ENCODE results near the gene HNRNPUL2.

Gene HNRNPUL2

DNA sequence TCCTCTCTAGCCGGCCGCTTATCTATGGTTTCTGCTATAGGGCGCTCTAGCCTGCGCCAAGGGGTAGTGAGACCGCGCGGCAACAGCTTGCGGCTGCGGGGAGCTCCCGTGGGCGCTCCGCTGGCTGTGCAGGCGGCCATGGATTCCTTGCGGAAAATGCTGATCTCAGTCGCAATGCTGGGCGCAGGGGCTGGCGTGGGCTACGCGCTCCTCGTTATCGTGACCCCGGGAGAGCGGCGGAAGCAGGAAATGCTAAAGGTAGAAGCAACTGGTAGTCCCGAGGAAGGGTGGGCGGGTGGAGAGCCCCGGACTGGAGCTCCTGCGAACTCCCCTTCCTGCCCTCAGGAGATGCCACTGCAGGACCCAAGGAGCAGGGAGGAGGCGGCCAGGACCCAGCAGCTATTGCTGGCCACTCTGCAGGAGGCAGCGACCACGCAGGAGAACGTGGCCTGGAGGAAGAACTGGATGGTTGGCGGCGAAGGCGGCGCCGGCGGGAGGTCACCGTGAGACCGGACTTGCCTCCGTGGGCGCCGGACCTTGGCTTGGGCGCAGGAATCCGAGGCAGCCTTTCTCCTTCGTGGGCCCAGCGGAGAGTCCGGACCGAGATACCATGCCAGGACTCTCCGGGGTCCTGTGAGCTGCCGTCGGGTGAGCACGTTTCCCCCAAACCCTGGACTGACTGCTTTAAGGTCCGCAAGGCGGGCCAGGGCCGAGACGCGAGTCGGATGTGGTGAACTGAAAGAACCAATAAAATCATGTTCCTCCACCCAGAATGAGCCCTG lies 55.5 kb downstream of the HNRNPUL2 start, which contains the start of the genes LBHD1 and UQCC3:
Gene LBHD1 (minus strand): TSS at position 660 of the 782 bp plus-strand sequence. CDS start 2,236 bp downstream, outside the sequence.
Gene UQCC3 (plus strand): TSS at position 66 of the 782 bp plus-strand sequence. CDS start 73 bp downstream, at position 139.
- Mint-ChIP-seq H3K4me1 (peaks cover 59% of the 10 kb centered on the region), H3K27me3 (no peaks in the 10 kb centered on the region), H3K4me3 (peak within 1 kb of the TSS; percentile 98), H3K27ac (peak within 1 kb of the TSS; percentile 94), H3K36me3 (peaks cover 28% of the 10 kb centered on the region), H3K9me3 (no peaks in the 10 kb centered on the region)
- ATAC-seq: peak; percentile 91

DNA sequence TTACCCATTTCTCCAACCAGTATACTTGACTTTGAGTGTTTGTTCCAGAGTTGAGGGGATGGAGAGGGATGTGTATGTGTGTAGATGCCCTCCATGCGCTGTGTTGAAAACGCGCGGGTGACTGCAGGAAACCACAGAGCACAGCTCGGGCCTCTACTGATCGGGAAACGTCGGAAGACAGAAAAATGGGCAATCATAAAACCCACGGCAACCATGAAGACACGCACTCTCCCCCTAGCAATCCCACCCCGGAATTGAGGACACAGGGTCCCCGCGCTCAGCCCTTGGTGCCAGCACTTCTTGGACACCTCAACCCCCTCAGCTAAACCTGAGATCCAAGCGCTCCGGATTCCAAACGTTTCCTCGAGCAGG lies 56.0 kb downstream of the HNRNPUL2 start:
- peaks cover 28% of the 10 kb centered on the region for H3K36me3 Mint-ChIP-seq

DNA sequence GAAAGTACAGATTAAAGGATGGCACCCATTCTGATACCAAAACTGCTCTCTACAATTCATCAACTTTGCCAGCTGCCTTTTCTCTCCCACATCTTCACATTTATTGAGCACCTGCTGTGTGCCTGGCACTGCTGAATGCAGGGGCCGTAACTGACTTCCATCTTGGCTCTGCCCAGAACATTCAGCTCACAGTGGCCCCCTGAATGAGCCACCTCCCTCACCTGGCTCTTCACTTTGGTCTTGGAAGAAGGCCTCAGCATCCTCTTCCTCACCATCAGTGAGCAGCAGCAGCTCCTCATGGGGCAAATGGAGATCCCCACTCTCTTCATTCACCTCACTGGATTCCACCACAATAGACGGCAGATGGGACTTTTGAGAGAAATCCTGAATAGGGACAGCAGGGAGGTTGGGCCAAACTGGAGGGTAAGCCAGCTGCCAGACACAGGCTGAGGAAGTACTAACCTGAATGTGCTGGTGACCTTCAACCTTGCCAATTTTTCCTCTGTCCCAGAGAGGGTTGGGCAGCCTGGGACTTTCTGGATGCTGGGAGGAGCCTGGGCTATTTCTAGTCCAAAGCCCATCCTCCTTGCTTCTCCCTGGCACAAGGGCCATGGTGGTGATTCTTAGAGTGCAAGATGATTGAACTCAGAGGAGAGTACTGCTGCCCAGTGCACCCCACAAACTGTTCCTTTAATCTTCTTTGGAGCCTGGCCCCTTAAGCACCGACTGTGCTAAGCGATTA lies 57.7 kb downstream of the HNRNPUL2 start:
- Mint-ChIP-seq H3K27ac (no peak overlapping the region), H3K4me3 (peak overlapping the region; percentile 42), H3K36me3 (peaks cover 33% of the 10 kb centered on the region), H3K4me1 (peaks cover 54% of the 10 kb centered on the region), H3K9me3 (no peaks in the 10 kb centered on the region), H3K27me3 (no peaks in the 10 kb centered on the region)
- no peak for ATAC-seq

More for the DNA sequence above, 56.0 kb downstream of the HNRNPUL2 start:
- H3K4me3 Mint-ChIP-seq: peak overlapping the region; percentile 98
- H3K27ac Mint-ChIP-seq: peak overlapping the region; percentile 94
- peaks cover 59% of the 10 kb centered on the region for H3K4me1 Mint-ChIP-seq
- H3K27me3 Mint-ChIP-seq: no peaks in the 10 kb centered on the region
- no peaks in the 10 kb centered on the region for H3K9me3 Mint-ChIP-seq
- peak; percentile 6 for ATAC-seq

DNA sequence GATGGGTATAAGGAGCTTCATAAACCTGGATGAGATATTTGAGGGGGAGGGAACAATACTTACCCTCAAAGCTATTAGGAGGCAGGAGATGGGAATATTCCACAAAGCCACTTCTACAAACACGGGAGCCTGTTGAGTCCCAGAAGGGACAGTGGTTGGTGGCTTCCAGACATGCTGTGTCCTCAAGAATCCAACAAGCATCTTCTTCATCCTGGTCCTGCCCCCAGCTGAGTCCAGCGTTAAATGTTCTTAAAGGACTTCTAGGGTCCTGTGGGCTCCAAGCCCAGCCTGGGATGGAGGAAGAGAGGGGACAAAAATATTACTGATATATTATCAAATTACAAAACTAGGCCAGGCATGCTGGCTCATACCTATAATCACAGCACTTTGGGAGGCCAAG lies 59.8 kb downstream of the HNRNPUL2 start:
- peak overlapping the region; percentile 89 for H3K27ac Mint-ChIP-seq
- H3K9me3 Mint-ChIP-seq: no peaks in the 10 kb centered on the region
- H3K4me3 Mint-ChIP-seq: peak overlapping the region; percentile 98
- no peak for ATAC-seq
- peaks cover 56% of the 10 kb centered on the region for H3K4me1 Mint-ChIP-seq
- peaks cover 41% of the 10 kb centered on the region for H3K36me3 Mint-ChIP-seq
- no peaks in the 10 kb centered on the region for H3K27me3 Mint-ChIP-seq

DNA sequence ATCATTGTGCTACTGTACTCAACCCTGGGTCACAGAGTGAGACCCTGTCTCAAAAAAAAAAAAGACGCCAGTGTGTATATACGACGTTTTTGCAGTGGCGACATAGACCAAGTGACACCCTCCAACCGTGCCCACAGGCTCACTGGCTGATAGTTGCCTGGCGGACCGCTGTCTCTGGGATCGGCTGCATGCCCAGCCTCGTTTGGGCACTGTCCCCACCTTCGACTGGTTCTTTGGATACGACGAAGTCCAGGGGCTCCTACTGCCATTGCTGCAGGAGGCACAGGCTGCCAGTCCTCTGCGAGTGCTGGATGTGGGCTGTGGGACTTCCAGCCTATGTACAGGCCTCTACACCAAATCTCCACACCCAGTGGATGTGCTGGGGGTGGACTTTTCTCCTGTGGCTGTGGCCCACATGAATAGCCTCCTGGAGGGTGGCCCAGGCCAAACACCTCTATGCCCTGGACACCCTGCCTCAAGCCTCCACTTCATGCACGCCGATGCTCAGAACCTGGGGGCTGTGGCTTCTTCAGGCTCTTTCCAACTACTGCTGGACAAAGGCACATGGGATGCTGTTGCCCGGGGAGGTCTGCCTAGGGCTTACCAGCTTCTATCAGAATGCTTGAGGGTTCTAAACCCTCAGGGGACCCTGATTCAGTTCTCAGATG lies 60.9 kb downstream of the HNRNPUL2 start:
- H3K4me1 Mint-ChIP-seq: peaks cover 54% of the 10 kb centered on the region
- H3K4me3 Mint-ChIP-seq: peak overlapping the region; percentile 98
- no peaks in the 10 kb centered on the region for H3K9me3 Mint-ChIP-seq
- H3K27ac Mint-ChIP-seq: peak overlapping the region; percentile 89
- no peaks in the 10 kb centered on the region for H3K27me3 Mint-ChIP-seq
- H3K36me3 Mint-ChIP-seq: peaks cover 44% of the 10 kb centered on the region
- ATAC-seq: no peak

DNA sequence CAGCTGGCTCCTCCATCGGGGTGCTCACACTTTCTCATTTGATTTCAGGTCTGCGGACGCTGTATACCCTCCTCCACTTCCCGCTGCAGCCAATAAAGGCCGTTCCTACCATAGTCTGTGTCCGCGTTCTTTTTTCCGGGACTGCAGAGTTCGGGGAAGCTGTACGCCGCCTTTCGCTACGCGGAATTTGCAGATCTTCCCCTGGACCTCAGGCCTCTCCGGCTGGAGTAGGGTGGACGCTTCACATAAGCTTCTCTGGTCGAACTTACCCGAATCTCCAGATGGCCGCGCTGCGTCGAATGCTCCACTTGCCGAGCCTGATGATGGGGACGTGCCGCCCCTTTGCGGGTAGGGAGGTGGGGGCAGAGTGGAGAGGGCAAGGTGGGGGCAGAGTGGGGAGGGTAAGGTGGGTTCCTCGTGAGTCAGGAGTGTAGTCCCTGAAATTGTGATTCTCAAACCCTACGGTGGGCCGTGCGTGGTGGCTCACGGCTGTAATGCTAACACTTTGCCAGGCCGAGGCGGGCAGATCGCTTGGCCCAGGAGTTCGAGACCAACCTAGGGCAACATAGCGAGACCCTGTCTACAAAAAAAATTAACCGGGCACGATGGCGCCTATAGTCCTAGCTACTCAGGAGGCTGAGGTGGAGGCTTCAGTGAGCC lies 61.5 kb downstream of the HNRNPUL2 start:
- peaks cover 44% of the 10 kb centered on the region for H3K36me3 Mint-ChIP-seq
- no peaks in the 10 kb centered on the region for H3K9me3 Mint-ChIP-seq
- H3K27ac Mint-ChIP-seq: peak overlapping the region; percentile 89
- peaks cover 50% of the 10 kb centered on the region for H3K4me1 Mint-ChIP-seq
- peak overlapping the region; percentile 98 for H3K4me3 Mint-ChIP-seq
- peak; percentile 62 for ATAC-seq
- H3K27me3 Mint-ChIP-seq: no peaks in the 10 kb centered on the region

DNA sequence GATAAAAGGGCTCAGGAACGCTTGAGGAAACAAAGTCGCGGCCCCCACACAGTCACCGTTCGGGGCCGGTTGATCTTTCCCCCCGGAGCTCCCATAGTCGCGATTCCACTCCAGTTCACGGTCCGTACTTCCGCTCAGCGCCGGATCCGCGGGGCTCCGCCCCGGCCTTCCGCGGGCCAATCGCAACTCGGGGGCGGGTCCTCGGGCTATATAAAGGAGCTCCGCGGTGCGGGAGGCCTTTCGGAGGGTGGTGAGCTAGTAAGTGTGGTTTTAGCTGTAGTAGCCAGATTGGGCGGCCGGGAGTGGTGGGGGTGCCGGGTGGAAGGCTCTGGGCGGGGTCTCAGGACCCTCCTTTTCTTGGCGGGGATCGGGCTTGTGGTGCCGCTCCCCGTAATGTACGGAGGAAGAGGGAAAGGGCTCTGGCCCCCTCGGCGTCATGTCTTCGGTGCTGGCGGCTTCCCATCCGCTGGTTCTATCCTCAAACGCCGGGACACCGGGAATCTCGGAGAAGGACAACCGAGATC lies 62.1 kb downstream of the HNRNPUL2 start, which contains the start of the genes C11orf98 and CSKMT:
Gene C11orf98 (minus strand): TSS at position 136 of the 524 bp plus-strand sequence. CDS start 41 bp downstream, at position 95.
Gene CSKMT (plus strand): TSS at position 238 of the 524 bp plus-strand sequence. CDS start 568 bp downstream, outside the sequence.
- Mint-ChIP-seq H3K4me3 (peak within 1 kb of the TSS; percentile 98), H3K9me3 (no peaks in the 10 kb centered on the region), H3K27me3 (no peaks in the 10 kb centered on the region), H3K27ac (peak within 1 kb of the TSS; percentile 89), H3K36me3 (peaks cover 44% of the 10 kb centered on the region), H3K4me1 (peaks cover 46% of the 10 kb centered on the region)
- ATAC-seq: peak; percentile 98

DNA sequence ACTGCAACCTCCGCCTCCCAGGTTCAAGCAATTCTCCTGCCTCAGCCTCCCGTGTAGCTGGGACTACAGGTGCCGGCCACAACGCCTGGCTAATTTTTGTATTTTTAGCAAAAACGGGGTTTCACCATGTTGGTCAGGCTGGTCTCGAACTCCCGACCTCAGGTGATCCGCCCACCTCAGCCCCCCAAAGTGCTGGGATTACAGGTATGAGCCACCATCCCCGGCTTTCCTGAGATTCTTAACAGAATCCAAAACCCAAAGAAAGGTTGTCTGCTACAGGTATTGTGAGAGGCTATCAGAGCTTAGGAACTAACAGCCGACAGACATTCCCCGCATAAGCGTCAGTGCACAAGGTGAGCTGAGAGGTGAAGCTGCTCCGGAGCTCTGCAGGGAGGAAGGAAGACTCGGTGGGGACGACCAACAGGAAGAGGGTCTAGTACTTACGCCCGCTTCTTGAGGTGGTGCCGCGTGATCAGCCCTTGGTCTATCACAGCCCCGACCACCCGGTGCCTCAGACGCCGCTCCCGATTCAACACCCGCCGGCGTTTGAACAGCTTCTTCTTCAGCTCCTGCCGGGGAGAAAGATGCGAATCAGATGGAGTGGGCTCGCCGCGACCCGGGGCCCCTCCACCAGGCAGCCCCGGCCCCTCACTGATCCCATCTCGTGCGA lies 62.7 kb downstream of the HNRNPUL2 start:
- no peaks in the 10 kb centered on the region for H3K27me3 Mint-ChIP-seq
- H3K27ac Mint-ChIP-seq: peak overlapping the region; percentile 89
- peaks cover 40% of the 10 kb centered on the region for H3K4me1 Mint-ChIP-seq
- ATAC-seq: peak; percentile 66
- H3K4me3 Mint-ChIP-seq: peak overlapping the region; percentile 98
- H3K9me3 Mint-ChIP-seq: no peaks in the 10 kb centered on the region
- peaks cover 42% of the 10 kb centered on the region for H3K36me3 Mint-ChIP-seq

Measured in stimulated activated memory B cell treated with anti-CD40 and anti-IgM and Interleukin-4, amounts not matched to agents 10 μg/mL and 1 μg/mL and 100 μg/mL, for 72 hours (primary cell).